Peyer's patch (tissue), 4 donors: ENCODE results near the gene RGL1.

Source experiments
- CTCF ChIP-seq, 6 experiments: fragments of 450-650 bp in 4 of 6; fragments of 200-600 bp in 2 of 6; sonication (generic) in 1 of 6; IDR thresholded peaks; one replicate each; pipeline ENCODE4 v1.5.1; 2017 to 2019; ENCODE audit warnings: antibody characterized with exemption in 6 of 6, mild to moderate bottlenecking in 3 of 6, moderate library complexity in 1 of 6
- POLR2A ChIP-seq, 2 donors: fragments of 450-650 bp; IDR thresholded peaks; one replicate each; pipeline ENCODE4 v1.5.1; 2017; ENCODE audit warnings: antibody characterized with exemption in 2 of 2, mild to moderate bottlenecking in 2 of 2, moderate library complexity in 2 of 2

GRCh38 chr1:183953031-183953430 lies 148.1 kb downstream of the RGL1 start:
- TF ChIP-seq CTCF (IDR thresholded peaks at IDR 0.05) (no peak), POLR2A (IDR thresholded peaks at IDR 0.05) (no peak)
